K562 (cell line): ENCODE results near the gene VPS41. TPM values are rescaled to one million over a fixed set of nuclear protein-coding genes. Genes with fewer than 3 reads are reported as not detected.

Experiments
- HDAC3 ChIP-seq: fragments of 450-650 bp; IDR thresholded peaks from 2 replicates; pipeline ENCODE4 v1.6.1; 2018; ENCODE audit warnings: borderline replicate concordance, mild to moderate bottlenecking, moderate library complexity; ENCODE audit not compliant: partially characterized antibody
- KLF16 ChIP-seq: IDR thresholded peaks from 2 replicates; pipeline ENCODE4 v1.6.1; 2016; ENCODE audit warnings: antibody characterized with exemption
- SRSF7 ChIP-seq: fragments of 200-400 bp; formaldehyde crosslinking; optimal IDR thresholded peaks from 2 replicates; pipeline ENCODE3; 2017; ENCODE audit warnings: mild to moderate bottlenecking, low read depth, low read length
- U2AF2 ChIP-seq: fragments of 200-400 bp; formaldehyde crosslinking; optimal IDR thresholded peaks from 2 replicates; pipeline ENCODE3; 2017; ENCODE audit warnings: low read depth, mild to moderate bottlenecking, low read length
- ZBTB5 ChIP-seq: fragments of 450-650 bp; IDR thresholded peaks from 2 replicates; pipeline ENCODE4 v1.6.1; 2017; ENCODE audit warnings: antibody characterized with exemption
- ZNF431 ChIP-seq: sonication (generic); formaldehyde crosslinking; IDR thresholded peaks from 2 replicates; pipeline ENCODE4 v1.8.0; 2022; ENCODE audit warnings: mild to moderate bottlenecking, missing genetic modification reagents
- ZNF449 ChIP-seq: fragments of 250-450 bp; sonication (Bioruptor Pico); IDR thresholded peaks from 2 replicates; pipeline ENCODE4 v1.8.0; 2022; ENCODE audit warnings: moderate library complexity, mild to moderate bottlenecking, inconsistent platforms
- ZSCAN32 ChIP-seq: fragments of 450-650 bp; formaldehyde crosslinking; IDR thresholded peaks from 2 replicates; pipeline ENCODE4 v1.4.0; 2020; ENCODE audit warnings: mild to moderate bottlenecking, moderate library complexity
- polyA plus RNA-seq, 8 experiments: library from polyadenylated mRNA; depleted of rRNA in 4 of 8; stranded (reverse) in 5 of 8; unstranded in 3 of 8; fragments of >200 nt; fragmentation: Nextera tagmentation in 2 of 8; fragmentation: Illumina TruSeq in 1 of 8; extraction: Ambion mirVana in 2 of 8; extraction: Trizol in 1 of 8; gene quantifications; 2 replicates each; pipeline versions ENCODE4 v1.2.1 to v1.2.3, GENCODE V29; 2011 to 2014; ENCODE audit warnings: inconsistent platforms in 1 of 8, missing spikeins in 1 of 8
- total RNA-seq, 7 experiments: library from RNA; depleted of rRNA in 6 of 7; stranded (reverse); fragments of >200 nt in 6 of 7; fragmentation: Illumina TruSeq in 2 of 7; extraction: Trizol in 2 of 7; gene quantifications; 2 replicates each; pipeline versions ENCODE4 v1.2.1 to v1.2.3, GENCODE V29; 2011 to 2021; ENCODE audit warnings: low replicate concordance in 1 of 7

Gene VPS41
- total and polyA plus RNA-seq, 9 of the 15 experiments (the other 6 are each of a cell fraction or from before 2014, with no cell fraction given), result 17.7 to 46.8 (median 32.1) TPM

- TF ChIP-seq ZBTB5 (no peak), KLF16 (no peak), ZSCAN32 (CRISPR knock-in tag) (no peak), U2AF2 (no peak), HDAC3 (no peak), SRSF7 (no peak), ZNF449 (no peak), ZNF431 (no peak)
Measured at GRCh38 chr7:38844952-38845563, 63.9 kb downstream of the VPS41 start (continued).
